Omental fat pad (tissue), 4 donors: Measurements from ENCODE around the gene RASGRF1. TPM values are rescaled to one million over a fixed set of nuclear protein-coding genes. Genes with fewer than 3 reads are reported as not detected.

Experiments
- ATAC-seq: fragments of 150-250 bp; one replicate; pipeline ENCODE4 v1.9.1; 2016; ENCODE audit warnings: mild to moderate bottlenecking, moderate library complexity; ENCODE audit not compliant: low FRiP score
- DNase-seq: peaks from one replicate; pipeline ENCODE4 v3.0.0-alpha.2; 2019; ENCODE audit warnings: low spot score
- total RNA-seq, 4 donors: library from RNA; depleted of rRNA; stranded (reverse); fragments of >200 nt; gene quantifications; one replicate each; pipeline ENCODE4 v1.1.0, GENCODE V29; 2016
- TF ChIP-seq, protein P1 (sequence below), 3 donors: fragments of 450-650 bp; IDR thresholded peaks; one replicate each; pipeline ENCODE4 v1.5.1; 2016 to 2017; ENCODE audit warnings: antibody characterized with exemption in 3 of 3, mild to moderate bottlenecking in 3 of 3, moderate library complexity in 2 of 3

Gene RASGRF1, protein sequence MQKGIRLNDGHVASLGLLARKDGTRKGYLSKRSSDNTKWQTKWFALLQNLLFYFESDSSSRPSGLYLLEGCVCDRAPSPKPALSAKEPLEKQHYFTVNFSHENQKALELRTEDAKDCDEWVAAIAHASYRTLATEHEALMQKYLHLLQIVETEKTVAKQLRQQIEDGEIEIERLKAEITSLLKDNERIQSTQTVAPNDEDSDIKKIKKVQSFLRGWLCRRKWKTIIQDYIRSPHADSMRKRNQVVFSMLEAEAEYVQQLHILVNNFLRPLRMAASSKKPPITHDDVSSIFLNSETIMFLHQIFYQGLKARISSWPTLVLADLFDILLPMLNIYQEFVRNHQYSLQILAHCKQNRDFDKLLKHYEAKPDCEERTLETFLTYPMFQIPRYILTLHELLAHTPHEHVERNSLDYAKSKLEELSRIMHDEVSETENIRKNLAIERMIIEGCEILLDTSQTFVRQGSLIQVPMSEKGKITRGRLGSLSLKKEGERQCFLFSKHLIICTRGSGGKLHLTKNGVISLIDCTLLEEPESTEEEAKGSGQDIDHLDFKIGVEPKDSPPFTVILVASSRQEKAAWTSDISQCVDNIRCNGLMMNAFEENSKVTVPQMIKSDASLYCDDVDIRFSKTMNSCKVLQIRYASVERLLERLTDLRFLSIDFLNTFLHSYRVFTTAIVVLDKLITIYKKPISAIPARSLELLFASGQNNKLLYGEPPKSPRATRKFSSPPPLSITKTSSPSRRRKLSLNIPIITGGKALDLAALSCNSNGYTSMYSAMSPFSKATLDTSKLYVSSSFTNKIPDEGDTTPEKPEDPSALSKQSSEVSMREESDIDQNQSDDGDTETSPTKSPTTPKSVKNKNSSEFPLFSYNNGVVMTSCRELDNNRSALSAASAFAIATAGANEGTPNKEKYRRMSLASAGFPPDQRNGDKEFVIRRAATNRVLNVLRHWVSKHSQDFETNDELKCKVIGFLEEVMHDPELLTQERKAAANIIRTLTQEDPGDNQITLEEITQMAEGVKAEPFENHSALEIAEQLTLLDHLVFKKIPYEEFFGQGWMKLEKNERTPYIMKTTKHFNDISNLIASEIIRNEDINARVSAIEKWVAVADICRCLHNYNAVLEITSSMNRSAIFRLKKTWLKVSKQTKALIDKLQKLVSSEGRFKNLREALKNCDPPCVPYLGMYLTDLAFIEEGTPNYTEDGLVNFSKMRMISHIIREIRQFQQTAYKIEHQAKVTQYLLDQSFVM (N-terminal part only)
- total RNA-seq: under 1 TPM in 3 of 4 donors, not detected in 1; 0.13 to 0.32 (median 0.24) TPM

DNA sequence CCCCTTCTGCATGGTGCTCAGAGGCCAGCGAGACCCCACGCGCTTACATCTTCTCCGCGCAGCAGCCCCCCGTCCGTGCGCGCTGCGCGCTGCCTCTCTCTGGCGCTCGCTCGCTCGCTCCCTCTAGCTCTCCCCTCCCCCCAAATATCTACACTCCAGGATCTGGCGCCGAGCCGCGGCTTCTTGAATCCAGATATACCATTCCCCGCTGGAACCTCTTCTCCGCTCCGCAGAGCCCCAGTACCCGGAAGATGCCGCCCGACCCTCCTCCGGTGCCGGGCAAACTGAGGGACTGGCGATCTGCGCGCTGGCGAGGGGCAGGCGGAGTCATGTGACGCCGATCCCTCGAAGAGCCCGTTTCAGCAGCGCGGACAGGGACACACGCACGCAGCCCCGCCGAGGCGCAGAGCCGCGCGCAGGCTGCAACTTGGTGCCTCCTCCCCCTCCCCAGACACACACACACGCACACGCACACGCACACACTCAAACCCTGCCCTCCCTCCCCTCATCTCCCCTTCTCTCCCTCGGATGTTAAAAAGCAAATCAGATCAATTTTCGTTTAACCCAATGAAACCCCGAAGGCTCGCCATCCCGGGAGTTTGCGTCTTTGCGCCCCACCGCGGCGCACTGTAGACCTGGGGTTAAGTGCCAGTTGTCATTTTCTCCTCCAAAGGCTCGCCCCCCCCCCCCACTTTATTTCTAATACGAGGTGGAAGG lies at the start of gene RASGRF1:
TSS of gene RASGRF1 (minus strand) at position 294 of the 717 bp plus-strand sequence. CDS start at position 12, 282 bp downstream.
- TF ChIP-seq, protein P1, sequence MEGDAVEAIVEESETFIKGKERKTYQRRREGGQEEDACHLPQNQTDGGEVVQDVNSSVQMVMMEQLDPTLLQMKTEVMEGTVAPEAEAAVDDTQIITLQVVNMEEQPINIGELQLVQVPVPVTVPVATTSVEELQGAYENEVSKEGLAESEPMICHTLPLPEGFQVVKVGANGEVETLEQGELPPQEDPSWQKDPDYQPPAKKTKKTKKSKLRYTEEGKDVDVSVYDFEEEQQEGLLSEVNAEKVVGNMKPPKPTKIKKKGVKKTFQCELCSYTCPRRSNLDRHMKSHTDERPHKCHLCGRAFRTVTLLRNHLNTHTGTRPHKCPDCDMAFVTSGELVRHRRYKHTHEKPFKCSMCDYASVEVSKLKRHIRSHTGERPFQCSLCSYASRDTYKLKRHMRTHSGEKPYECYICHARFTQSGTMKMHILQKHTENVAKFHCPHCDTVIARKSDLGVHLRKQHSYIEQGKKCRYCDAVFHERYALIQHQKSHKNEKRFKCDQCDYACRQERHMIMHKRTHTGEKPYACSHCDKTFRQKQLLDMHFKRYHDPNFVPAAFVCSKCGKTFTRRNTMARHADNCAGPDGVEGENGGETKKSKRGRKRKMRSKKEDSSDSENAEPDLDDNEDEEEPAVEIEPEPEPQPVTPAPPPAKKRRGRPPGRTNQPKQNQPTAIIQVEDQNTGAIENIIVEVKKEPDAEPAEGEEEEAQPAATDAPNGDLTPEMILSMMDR (IDR thresholded peaks at IDR 0.05): no peak
- ATAC-seq (no peak), DNase-seq (no peak)

DNA sequence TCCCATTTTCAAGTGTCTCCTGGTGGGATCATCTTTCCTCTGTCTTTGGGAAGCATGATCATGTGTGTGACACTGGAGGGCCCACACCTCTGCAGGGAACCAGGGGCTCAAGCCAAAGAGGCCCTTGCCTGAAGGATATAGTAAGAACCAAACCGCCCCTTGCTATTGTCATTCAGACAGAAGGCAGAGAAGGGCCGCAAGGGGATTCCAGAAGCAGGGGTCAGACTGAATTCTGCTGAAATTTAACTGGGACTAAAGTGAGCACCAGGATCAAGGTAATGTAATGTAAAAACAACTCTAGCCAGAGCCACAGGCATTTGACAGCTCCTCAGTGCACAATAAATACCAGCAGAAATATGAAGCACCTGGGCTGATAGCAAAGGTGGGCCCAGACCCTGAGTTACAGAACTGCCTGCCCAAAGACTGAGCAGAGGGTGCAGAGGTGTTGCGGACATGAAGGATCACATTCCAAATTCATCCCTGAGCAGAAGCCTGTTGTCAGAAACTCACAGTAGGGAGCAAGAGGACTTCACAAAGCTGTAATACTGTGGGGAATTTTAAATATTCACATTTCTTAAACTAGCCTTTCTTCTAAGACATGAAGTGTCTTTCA lies 46.0 kb upstream of the RASGRF1 start:
- TF ChIP-seq, protein P1 (IDR thresholded peaks at IDR 0.05): no peak
- DNase-seq: no peak
- ATAC-seq: no peak

DNA sequence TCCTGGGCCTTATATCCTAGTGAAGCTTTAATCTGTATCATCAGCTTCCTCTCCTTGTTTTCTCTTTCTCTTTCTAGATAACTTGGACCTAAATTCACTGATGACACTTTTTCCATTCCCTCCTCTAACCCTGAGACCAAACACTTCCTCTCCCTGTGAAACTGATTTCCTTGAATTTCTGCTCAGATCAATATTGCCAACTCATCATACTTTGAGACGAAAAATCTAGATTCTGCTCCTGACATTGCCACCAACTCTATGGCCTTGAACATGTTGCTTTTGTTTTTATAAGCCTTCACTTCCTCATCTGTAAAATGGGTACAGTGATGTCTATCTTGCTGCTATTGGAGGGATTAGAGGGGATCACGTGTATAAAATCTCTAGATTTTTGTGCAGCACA lies 42.7 kb upstream of the RASGRF1 start:
- TF ChIP-seq, protein P1 (IDR thresholded peaks at IDR 0.05): no peak
- ATAC-seq: no peak
- DNase-seq: no peak

DNA sequence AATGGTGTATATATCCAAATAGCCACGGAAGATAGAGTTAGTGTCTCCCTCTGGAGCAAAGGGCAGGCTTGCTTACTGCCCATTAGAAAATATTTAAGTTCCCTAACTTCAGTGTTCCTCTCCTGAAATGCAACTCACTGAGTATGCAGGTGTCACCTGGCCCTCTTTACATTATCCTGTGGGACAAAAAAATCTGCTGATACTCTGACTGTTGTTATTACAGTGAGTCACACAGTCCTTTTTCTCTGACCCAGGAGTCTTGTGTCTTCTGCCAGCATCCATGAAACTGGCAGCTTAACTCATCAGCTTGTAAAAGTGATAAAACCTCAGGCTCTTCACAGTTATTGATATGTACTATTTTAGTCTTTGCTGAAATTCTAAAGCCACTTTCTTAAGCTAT lies 42.2 kb upstream of the RASGRF1 start:
- TF ChIP-seq, protein P1 (IDR thresholded peaks at IDR 0.05): no peak
- ATAC-seq: no peak

DNA sequence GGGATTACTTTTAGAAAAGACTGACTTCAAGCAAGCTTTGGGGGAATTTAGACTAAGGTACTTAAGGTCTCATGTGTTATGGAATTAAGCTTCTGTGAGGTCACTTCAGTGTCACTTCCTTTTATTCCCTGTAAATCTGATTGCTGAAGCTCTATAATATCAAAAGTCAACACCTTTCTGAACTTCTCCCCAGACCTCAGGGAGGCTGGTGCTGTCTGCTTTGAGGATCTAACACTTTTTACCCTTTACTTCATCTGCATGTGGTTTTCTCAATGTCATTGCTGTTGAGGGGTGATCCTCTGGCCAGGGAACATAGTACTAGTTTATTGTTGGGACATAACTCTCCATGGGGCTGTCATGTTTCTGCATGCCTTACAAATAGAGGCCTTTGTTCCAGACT lies 41.8 kb upstream of the RASGRF1 start:
- TF ChIP-seq, protein P1 (IDR thresholded peaks at IDR 0.05): no peak
- no peak for DNase-seq
- no peak for ATAC-seq

More for the DNA sequence above, 42.2 kb upstream of the RASGRF1 start:
- no peak for DNase-seq
